Liver (tissue), 9 donors: ENCODE data around the gene PREX1. TPM values are rescaled to one million over a fixed set of nuclear protein-coding genes. Genes with fewer than 3 reads are reported as not detected.

Experiments
- DNase-seq: peaks from one replicate; pipeline ENCODE4 v3.0.0-alpha.2; 2017; ENCODE audit warnings: low spot score
- H3K27ac ChIP-seq, 2 donors: one replicate each; pipeline ENCODE4 v1.7.0; 2013; ENCODE audit warnings: inconsistent platforms in 2 of 2, low read length in 2 of 2, control low read depth in 1 of 2, low read depth in 1 of 2, mild to moderate bottlenecking in 1 of 2
- H3K27me3 ChIP-seq, 4 donors: one replicate each; pipeline versions ENCODE4 v1.6.1 to v1.7.0; 2013; ENCODE audit warnings: low read length in 3 of 4, inconsistent platforms in 1 of 4, mild to moderate bottlenecking in 1 of 4, moderate library complexity in 1 of 4; ENCODE audit not compliant: control insufficient read depth in 4 of 4, insufficient read depth in 4 of 4
- H3K36me3 ChIP-seq, 4 donors: one replicate each; pipeline versions ENCODE4 v1.6.1 to v1.7.0; 2013; ENCODE audit warnings: low read length in 3 of 4, mild to moderate bottlenecking in 3 of 4, low read depth in 1 of 4, moderate library complexity in 1 of 4; ENCODE audit not compliant: control insufficient read depth in 4 of 4, insufficient read depth in 3 of 4
- H3K4me1 ChIP-seq, 4 donors: one replicate each; pipeline versions ENCODE4 v1.6.1 to v1.7.0; 2013; ENCODE audit warnings: low read length in 3 of 4, mild to moderate bottlenecking in 3 of 4, moderate library complexity in 1 of 4; ENCODE audit not compliant: control insufficient read depth in 4 of 4, insufficient read depth in 4 of 4
- H3K4me3 ChIP-seq, 3 donors: one replicate each; pipeline versions ENCODE4 v1.6.1 to v1.7.0; 2013; ENCODE audit warnings: low read length in 3 of 3, control low read depth in 1 of 3, low read depth in 1 of 3, mild to moderate bottlenecking in 1 of 3
- H3K9ac ChIP-seq, 2 donors: one replicate each; pipeline ENCODE4 v1.7.0; 2013; ENCODE audit warnings: low read length in 2 of 2, mild to moderate bottlenecking in 2 of 2, moderate library complexity in 2 of 2, control low read depth in 1 of 2, low read depth in 1 of 2
- H3K9me3 ChIP-seq, 4 donors: one replicate each; pipeline versions ENCODE4 v1.6.1 to v1.7.0; 2013; ENCODE audit warnings: low read length in 3 of 4; ENCODE audit not compliant: control insufficient read depth in 4 of 4
- EGR1 ChIP-seq, 2 donors: IDR thresholded peaks; 2 replicates each; pipeline ENCODE4 v1.6.1; 2016 to 2018; ENCODE audit warnings: antibody characterized with exemption in 2 of 2, low read depth in 2 of 2
- FOXA1 ChIP-seq: IDR thresholded peaks from 2 replicates; pipeline ENCODE4 v1.6.1; 2016; ENCODE audit warnings: antibody characterized with exemption
- GABPA ChIP-seq, 2 donors: IDR thresholded peaks in 1 of 2; conservative IDR thresholded peaks in 1 of 2; 2 replicates each; pipeline ENCODE4 v1.6.1; 2016; ENCODE audit warnings: antibody characterized with exemption in 2 of 2, mild to moderate bottlenecking in 1 of 2, moderate library complexity in 1 of 2
- HNF4A ChIP-seq, 2 donors: conservative IDR thresholded peaks; 2 replicates each; pipeline ENCODE4 v1.6.1; 2016; ENCODE audit warnings: antibody characterized with exemption in 2 of 2, mild to moderate bottlenecking in 2 of 2
- HNF4G ChIP-seq: IDR thresholded peaks from 2 replicates; pipeline ENCODE4 v1.6.1; 2016; ENCODE audit warnings: antibody characterized with exemption
- JUND ChIP-seq, 2 donors: IDR thresholded peaks; 2 replicates each; pipeline ENCODE4 v1.6.1; 2016; ENCODE audit warnings: antibody characterized with exemption in 2 of 2
- NR2F2 ChIP-seq: IDR thresholded peaks from 2 replicates; pipeline ENCODE4 v1.6.1; 2016; ENCODE audit warnings: antibody characterized with exemption
- RAD21 ChIP-seq, 2 donors: IDR thresholded peaks; 2 replicates each; pipeline ENCODE4 v1.6.1; 2016; ENCODE audit warnings: antibody characterized with exemption in 2 of 2, mild to moderate bottlenecking in 2 of 2
- RXRA ChIP-seq, 2 donors: IDR thresholded peaks; 2 replicates each; pipeline ENCODE4 v1.6.1; 2017 to 2018; ENCODE audit warnings: antibody characterized with exemption in 2 of 2, mild to moderate bottlenecking in 1 of 2
- TAF1 ChIP-seq: conservative IDR thresholded peaks from 2 replicates; pipeline ENCODE4 v1.6.1; 2016; ENCODE audit warnings: antibody characterized with exemption, mild to moderate bottlenecking
- WGBS: extraction: QIAGEN DNeasy Blood & Tissue Kit; methylation state at CpG from one replicate; pipeline ENCODE4 v1.1.7; 2013; 5-methylcytosine and 5-hydroxymethylcytosine counted together
- polyA plus RNA-seq, 2 donors: library from polyadenylated mRNA; stranded (reverse) in 1 of 2; unstranded in 1 of 2; fragments of 200-250 nt in 1 of 2; fragments of >200 nt in 1 of 2; fragmentation: Nextera tagmentation in 1 of 2; extraction: Ambion mirVana in 1 of 2; gene quantifications; one replicate each; pipeline versions ENCODE4 v1.2.1 to v1.2.3, GENCODE V29; 2013 to 2015
- total RNA-seq, 2 donors: library from RNA; depleted of rRNA; stranded (reverse); fragments of >200 nt; gene quantifications; one replicate each; pipeline ENCODE4 v1.2.3, GENCODE V29; 2014
- TF ChIP-seq, protein P1 (sequence below): IDR thresholded peaks from 2 replicates; pipeline ENCODE4 v1.6.1; 2016; ENCODE audit warnings: antibody characterized with exemption
- TF ChIP-seq, protein P2 (sequence below): IDR thresholded peaks from 2 replicates; pipeline ENCODE4 v1.6.1; 2016; ENCODE audit warnings: antibody characterized with exemption
- TF ChIP-seq, protein P3 (sequence below): fragments of 150-350 bp; IDR thresholded peaks from 2 replicates; pipeline ENCODE4 v1.5.1; 2017; ENCODE audit warnings: improper control_type of control experiment, low read depth, low read length; ENCODE audit not compliant: missing input control
- TF ChIP-seq, protein P4 (sequence below): IDR thresholded peaks from 2 replicates; pipeline ENCODE4 v1.6.1; 2016; ENCODE audit warnings: antibody characterized with exemption
- TF ChIP-seq, protein P5 (sequence below): IDR thresholded peaks from 2 replicates; pipeline ENCODE4 v1.6.1; 2016; ENCODE audit warnings: antibody characterized with exemption, mild to moderate bottlenecking
- donor health status: healthy.
- donor health status: healthy.
- donor health status: healthy.
- donor health status: healthy.
- donor health status: healthy.

The PREX1 gene
- total and polyA plus RNA-seq, 4 donors, result 2.2 to 18.0 (median 10.8) TPM

DNA sequence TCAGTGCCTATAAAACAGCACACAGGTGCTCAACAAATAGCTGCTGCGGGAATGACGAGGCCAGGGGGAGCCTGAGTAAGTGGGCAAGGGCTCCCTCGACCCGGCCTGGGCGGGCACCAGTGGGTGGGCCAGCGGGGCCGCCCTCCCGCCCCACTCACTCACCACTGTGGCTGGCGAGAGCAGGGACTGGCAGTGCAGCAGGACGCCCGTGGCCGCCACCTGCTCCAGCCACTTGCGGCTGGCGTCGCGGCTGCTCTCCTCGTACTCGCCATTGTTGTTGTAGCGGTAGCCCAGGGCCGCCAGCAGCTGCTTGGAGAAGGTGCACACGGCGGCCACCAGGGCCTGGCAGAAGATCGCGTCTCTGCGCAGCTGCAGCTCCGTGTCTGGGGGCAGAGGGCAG is 191.5 kb downstream of the PREX1 start:
- Histone ChIP-seq H3K9me3 (no peaks in the 10 kb centered on the region), H3K9ac (no peak overlapping the region), H3K4me3 (no peak overlapping the region), H3K4me1 (no peaks in the 10 kb centered on the region), H3K27ac (no peak overlapping the region), H3K27me3 (no peaks in the 10 kb centered on the region), H3K36me3 (peaks cover 0 to 10% (median 5%) of the 10 kb centered on the region in 4 donors)
- DNase-seq, result no peak
- WGBS, result 94% methylated on average over 26 of the region's 26 CpGs
- TF ChIP-seq RXRA (IDR thresholded peaks at IDR 0.05), result no peak
- TF ChIP-seq, protein P1, sequence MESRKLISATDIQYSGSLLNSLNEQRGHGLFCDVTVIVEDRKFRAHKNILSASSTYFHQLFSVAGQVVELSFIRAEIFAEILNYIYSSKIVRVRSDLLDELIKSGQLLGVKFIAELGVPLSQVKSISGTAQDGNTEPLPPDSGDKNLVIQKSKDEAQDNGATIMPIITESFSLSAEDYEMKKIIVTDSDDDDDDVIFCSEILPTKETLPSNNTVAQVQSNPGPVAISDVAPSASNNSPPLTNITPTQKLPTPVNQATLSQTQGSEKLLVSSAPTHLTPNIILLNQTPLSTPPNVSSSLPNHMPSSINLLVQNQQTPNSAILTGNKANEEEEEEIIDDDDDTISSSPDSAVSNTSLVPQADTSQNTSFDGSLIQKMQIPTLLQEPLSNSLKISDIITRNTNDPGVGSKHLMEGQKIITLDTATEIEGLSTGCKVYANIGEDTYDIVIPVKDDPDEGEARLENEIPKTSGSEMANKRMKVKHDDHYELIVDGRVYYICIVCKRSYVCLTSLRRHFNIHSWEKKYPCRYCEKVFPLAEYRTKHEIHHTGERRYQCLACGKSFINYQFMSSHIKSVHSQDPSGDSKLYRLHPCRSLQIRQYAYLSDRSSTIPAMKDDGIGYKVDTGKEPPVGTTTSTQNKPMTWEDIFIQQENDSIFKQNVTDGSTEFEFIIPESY, result no peak
- no peak for TF ChIP-seq TAF1
- TF ChIP-seq, protein P2, sequence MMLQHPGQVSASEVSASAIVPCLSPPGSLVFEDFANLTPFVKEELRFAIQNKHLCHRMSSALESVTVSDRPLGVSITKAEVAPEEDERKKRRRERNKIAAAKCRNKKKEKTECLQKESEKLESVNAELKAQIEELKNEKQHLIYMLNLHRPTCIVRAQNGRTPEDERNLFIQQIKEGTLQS, result no peak
- no peak for TF ChIP-seq HNF4A (conservative IDR thresholded peaks at IDR 0.05)
- TF ChIP-seq JUND (IDR thresholded peaks at IDR 0.05), result no peak
- no peak for TF ChIP-seq EGR1 (IDR thresholded peaks at IDR 0.05; ENCODE audit: low read depth in 2 of 2)
- TF ChIP-seq NR2F2, result no peak
- TF ChIP-seq GABPA (IDR thresholded peaks at IDR 0.05 in 1 of 2, conservative IDR thresholded peaks at IDR 0.05 in 1 of 2), result no peak
- no peak for TF ChIP-seq RAD21 (IDR thresholded peaks at IDR 0.05)
- no peak for TF ChIP-seq HNF4G

DNA sequence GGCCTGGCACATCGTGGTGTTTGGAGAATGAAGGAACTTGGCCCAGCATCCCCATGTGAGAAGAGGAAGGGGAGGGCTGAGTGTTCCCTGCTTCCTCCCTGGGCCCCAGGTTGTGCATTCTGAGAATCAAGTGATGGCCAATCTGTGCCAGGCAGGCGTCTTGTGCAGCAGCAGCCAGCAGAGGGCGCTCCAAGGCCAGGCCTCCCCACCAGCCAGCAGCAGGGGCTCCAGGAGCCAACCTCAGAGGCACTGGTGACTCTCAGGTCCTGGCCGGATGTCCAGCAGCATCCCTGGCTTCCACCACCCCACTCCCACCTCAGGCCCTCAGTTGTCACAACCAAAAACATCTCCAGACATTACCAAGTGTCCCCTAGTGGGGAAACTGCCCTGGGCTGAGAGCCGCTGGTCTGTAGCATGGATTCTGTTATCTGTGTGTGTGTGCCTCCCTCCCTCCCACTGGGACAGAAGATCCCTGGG is 192.0 kb downstream of the PREX1 start:
- 23% methylated on average over 5 of the region's 5 CpGs for WGBS
- TF ChIP-seq, protein P3, sequence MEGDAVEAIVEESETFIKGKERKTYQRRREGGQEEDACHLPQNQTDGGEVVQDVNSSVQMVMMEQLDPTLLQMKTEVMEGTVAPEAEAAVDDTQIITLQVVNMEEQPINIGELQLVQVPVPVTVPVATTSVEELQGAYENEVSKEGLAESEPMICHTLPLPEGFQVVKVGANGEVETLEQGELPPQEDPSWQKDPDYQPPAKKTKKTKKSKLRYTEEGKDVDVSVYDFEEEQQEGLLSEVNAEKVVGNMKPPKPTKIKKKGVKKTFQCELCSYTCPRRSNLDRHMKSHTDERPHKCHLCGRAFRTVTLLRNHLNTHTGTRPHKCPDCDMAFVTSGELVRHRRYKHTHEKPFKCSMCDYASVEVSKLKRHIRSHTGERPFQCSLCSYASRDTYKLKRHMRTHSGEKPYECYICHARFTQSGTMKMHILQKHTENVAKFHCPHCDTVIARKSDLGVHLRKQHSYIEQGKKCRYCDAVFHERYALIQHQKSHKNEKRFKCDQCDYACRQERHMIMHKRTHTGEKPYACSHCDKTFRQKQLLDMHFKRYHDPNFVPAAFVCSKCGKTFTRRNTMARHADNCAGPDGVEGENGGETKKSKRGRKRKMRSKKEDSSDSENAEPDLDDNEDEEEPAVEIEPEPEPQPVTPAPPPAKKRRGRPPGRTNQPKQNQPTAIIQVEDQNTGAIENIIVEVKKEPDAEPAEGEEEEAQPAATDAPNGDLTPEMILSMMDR, result peak; percentile 66
- TF ChIP-seq RAD21 (IDR thresholded peaks at IDR 0.05) (peak; percentile 71 to 88), NR2F2 (no peak)
- Histone ChIP-seq H3K4me1 (no peaks in the 10 kb centered on the region), H3K9ac (no peak overlapping the region), H3K27ac (no peak overlapping the region), H3K27me3 (no peaks in the 10 kb centered on the region), H3K9me3 (no peaks in the 10 kb centered on the region), H3K36me3 (peaks cover 0 to 10% (median 6%) of the 10 kb centered on the region in 4 donors), H3K4me3 (no peak overlapping the region)
- DNase-seq, result peak; percentile 80

DNA sequence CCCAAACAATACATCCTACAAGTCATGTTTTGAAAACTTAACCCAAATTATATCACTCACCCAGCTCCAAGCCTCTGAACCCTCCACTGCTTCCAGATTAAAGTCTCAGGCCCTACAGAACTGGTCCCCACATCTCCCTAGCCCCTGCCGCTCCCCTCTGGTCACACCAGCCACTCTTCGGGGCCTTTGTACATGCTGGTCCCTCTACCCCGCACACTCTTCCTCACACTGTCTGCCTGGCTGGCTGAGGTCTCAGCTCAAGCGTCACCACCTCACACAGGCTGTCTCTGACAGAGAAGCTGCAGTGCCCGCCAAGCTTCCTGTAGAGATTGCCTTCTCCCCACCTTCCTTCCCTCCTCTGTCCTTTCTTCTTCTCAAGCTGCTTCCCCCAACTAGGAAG is 192.4 kb downstream of the PREX1 start:
- no peak overlapping the region for H3K4me3 ChIP-seq
- H3K27ac ChIP-seq, result no peak overlapping the region
- no peak for TF ChIP-seq HNF4A (conservative IDR thresholded peaks at IDR 0.05)
- TF ChIP-seq, protein P4, sequence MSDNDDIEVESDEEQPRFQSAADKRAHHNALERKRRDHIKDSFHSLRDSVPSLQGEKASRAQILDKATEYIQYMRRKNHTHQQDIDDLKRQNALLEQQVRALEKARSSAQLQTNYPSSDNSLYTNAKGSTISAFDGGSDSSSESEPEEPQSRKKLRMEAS, result no peak
- TF ChIP-seq RAD21 (IDR thresholded peaks at IDR 0.05), result no peak
- no peak for TF ChIP-seq NR2F2
- TF ChIP-seq RXRA (IDR thresholded peaks at IDR 0.05), result no peak
- TF ChIP-seq, protein P1, result no peak
- TF ChIP-seq, protein P5, sequence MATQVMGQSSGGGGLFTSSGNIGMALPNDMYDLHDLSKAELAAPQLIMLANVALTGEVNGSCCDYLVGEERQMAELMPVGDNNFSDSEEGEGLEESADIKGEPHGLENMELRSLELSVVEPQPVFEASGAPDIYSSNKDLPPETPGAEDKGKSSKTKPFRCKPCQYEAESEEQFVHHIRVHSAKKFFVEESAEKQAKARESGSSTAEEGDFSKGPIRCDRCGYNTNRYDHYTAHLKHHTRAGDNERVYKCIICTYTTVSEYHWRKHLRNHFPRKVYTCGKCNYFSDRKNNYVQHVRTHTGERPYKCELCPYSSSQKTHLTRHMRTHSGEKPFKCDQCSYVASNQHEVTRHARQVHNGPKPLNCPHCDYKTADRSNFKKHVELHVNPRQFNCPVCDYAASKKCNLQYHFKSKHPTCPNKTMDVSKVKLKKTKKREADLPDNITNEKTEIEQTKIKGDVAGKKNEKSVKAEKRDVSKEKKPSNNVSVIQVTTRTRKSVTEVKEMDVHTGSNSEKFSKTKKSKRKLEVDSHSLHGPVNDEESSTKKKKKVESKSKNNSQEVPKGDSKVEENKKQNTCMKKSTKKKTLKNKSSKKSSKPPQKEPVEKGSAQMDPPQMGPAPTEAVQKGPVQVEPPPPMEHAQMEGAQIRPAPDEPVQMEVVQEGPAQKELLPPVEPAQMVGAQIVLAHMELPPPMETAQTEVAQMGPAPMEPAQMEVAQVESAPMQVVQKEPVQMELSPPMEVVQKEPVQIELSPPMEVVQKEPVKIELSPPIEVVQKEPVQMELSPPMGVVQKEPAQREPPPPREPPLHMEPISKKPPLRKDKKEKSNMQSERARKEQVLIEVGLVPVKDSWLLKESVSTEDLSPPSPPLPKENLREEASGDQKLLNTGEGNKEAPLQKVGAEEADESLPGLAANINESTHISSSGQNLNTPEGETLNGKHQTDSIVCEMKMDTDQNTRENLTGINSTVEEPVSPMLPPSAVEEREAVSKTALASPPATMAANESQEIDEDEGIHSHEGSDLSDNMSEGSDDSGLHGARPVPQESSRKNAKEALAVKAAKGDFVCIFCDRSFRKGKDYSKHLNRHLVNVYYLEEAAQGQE, result no peak
- TF ChIP-seq FOXA1, result no peak
- no peak for TF ChIP-seq EGR1 (IDR thresholded peaks at IDR 0.05; ENCODE audit: low read depth in 2 of 2)
- no peaks in the 10 kb centered on the region for H3K9me3 ChIP-seq
- 90% methylated on average over 5 of the region's 5 CpGs for WGBS
- H3K36me3 ChIP-seq, result peaks cover 0 to 10% (median 6%) of the 10 kb centered on the region in 4 donors
- no peak for DNase-seq
- H3K4me1 ChIP-seq, result no peaks in the 10 kb centered on the region
- H3K27me3 ChIP-seq, result no peaks in the 10 kb centered on the region
- H3K9ac ChIP-seq, result no peak overlapping the region
